ENCODE results near the gene DYTN.

Gene DYTN

GRCh38 chr2:206611191-206611590 lies 107.0 kb downstream of the DYTN start:
- no peak for DNase-seq

- DNase-seq, result no peak
Observed at GRCh38 chr2:206610451-206610850, 107.7 kb downstream of the DYTN start.

- no peak for DNase-seq
Observed at GRCh38 chr2:206603243-206603642, 115.0 kb downstream of the DYTN start.
